ENCODE results near the gene DUSP22.

DUSP22 gene

DNA sequence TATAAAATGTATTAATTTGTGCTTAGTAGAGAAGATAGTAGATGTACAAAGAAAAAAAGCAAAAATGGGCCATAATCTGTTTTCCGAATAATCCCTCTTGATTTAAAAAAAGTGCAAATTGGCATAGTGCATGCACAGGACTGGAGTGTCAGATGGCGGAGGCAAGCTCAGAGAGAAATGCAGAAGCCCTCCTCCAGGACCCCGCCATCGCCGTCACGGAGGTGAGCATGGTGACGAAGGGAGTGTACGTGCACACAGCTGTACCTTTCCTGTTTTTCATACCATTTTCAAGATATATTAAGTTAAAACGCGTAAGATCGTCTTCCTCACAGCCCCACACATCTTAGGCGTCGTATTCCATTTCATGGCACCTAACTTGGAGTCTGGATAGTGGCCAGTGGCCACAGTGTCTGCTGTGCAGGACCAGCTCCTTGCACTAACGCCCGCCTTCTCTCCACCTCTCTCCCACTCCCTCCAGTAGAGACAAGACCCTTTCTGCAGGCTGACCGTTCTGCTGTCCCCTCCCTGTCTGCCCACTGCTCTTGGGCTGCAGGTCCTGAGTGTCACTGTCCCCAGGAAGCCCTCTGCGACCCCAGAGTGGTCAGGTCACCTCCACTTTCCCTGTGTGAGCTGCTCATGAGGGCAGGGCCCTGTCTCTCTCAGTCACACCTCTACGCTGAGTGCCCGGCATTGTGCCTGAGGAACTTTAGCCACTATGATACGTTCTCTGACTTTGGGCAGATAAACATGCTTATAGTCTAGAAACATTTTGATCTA is 9.8 kb downstream of the DUSP22 start:
- ATAC-seq, result no peak
- no peak for TF ChIP-seq ZNF565 (CRISPR knock-in tag; conservative IDR thresholded peaks at IDR 0.05; ENCODE audit: low read depth)
- no peak for TF ChIP-seq ARNTL (CRISPR knock-in tag; IDR thresholded peaks at IDR 0.05; ENCODE audit: borderline replicate concordance, low read depth)
- TF ChIP-seq, protein P1, sequence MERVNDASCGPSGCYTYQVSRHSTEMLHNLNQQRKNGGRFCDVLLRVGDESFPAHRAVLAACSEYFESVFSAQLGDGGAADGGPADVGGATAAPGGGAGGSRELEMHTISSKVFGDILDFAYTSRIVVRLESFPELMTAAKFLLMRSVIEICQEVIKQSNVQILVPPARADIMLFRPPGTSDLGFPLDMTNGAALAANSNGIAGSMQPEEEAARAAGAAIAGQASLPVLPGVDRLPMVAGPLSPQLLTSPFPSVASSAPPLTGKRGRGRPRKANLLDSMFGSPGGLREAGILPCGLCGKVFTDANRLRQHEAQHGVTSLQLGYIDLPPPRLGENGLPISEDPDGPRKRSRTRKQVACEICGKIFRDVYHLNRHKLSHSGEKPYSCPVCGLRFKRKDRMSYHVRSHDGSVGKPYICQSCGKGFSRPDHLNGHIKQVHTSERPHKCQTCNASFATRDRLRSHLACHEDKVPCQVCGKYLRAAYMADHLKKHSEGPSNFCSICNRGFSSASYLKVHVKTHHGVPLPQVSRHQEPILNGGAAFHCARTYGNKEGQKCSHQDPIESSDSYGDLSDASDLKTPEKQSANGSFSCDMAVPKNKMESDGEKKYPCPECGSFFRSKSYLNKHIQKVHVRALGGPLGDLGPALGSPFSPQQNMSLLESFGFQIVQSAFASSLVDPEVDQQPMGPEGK (CRISPR knock-in tag; IDR thresholded peaks at IDR 0.05; ENCODE audit: borderline replicate concordance), result no peak
- TF ChIP-seq, protein P2, sequence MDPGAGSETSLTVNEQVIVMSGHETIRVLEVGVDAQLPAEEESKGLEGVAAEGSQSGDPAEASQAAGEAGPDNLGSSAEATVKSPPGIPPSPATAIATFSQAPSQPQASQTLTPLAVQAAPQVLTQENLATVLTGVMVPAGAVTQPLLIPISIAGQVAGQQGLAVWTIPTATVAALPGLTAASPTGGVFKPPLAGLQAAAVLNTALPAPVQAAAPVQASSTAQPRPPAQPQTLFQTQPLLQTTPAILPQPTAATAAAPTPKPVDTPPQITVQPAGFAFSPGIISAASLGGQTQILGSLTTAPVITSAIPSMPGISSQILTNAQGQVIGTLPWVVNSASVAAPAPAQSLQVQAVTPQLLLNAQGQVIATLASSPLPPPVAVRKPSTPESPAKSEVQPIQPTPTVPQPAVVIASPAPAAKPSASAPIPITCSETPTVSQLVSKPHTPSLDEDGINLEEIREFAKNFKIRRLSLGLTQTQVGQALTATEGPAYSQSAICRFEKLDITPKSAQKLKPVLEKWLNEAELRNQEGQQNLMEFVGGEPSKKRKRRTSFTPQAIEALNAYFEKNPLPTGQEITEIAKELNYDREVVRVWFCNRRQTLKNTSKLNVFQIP (CRISPR knock-in tag; IDR thresholded peaks at IDR 0.05; ENCODE audit: borderline replicate concordance, low read depth), result no peak
- TF ChIP-seq RARB (CRISPR knock-in tag; IDR thresholded peaks at IDR 0.05), result no peak
- no peak for TF ChIP-seq SNAI2 (CRISPR knock-in tag; IDR thresholded peaks at IDR 0.05)
- no peak for TF ChIP-seq ESRRG (CRISPR knock-in tag; IDR thresholded peaks at IDR 0.05)

DNA sequence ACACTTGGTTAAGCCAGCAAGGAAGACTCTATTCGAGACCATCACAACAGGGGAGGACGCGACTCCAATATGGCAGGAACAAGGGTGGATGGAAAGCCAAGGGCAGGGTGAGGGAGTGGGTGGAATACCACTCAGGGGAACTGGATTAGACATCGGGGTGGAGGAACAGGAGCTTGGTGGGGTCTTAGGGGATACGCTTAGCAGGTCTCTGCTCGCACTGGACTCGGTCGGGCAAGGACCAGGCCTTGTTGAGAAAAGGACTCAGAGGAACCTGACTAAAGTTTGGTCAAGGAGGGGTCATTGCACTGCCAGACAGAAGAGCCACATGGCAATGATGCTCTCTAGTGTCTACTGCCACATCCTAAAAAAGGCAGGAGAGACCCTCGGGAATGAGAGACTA is 10.5 kb downstream of the DUSP22 start:
- ATAC-seq, result no peak
- TF ChIP-seq OSR1 (CRISPR knock-in tag; IDR thresholded peaks at IDR 0.05), result no peak
- TF ChIP-seq, protein P1 (CRISPR knock-in tag; IDR thresholded peaks at IDR 0.05; ENCODE audit: borderline replicate concordance), result no peak
- TF ChIP-seq ZC3H10 (CRISPR knock-in tag; IDR thresholded peaks at IDR 0.05), result no peak
- no peak for TF ChIP-seq PPARA (CRISPR knock-in tag; IDR thresholded peaks at IDR 0.05; ENCODE audit: borderline replicate concordance)
- TF ChIP-seq SNAI2 (CRISPR knock-in tag; IDR thresholded peaks at IDR 0.05), result no peak
- TF ChIP-seq, protein P3, sequence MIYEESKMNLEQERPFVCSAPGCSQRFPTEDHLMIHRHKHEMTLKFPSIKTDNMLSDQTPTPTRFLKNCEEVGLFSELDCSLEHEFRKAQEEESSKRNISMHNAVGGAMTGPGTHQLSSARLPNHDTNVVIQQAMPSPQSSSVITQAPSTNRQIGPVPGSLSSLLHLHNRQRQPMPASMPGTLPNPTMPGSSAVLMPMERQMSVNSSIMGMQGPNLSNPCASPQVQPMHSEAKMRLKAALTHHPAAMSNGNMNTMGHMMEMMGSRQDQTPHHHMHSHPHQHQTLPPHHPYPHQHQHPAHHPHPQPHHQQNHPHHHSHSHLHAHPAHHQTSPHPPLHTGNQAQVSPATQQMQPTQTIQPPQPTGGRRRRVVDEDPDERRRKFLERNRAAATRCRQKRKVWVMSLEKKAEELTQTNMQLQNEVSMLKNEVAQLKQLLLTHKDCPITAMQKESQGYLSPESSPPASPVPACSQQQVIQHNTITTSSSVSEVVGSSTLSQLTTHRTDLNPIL (CRISPR knock-in tag; IDR thresholded peaks at IDR 0.05; ENCODE audit: low read depth), result no peak
- TF ChIP-seq ARNTL (CRISPR knock-in tag; IDR thresholded peaks at IDR 0.05; ENCODE audit: borderline replicate concordance, low read depth), result no peak
- TF ChIP-seq ZNF8 (CRISPR knock-in tag; IDR thresholded peaks at IDR 0.05), result no peak
- TF ChIP-seq ZFP30 (CRISPR knock-in tag; IDR thresholded peaks at IDR 0.05), result no peak
- TF ChIP-seq, protein P2 (CRISPR knock-in tag; IDR thresholded peaks at IDR 0.05; ENCODE audit: borderline replicate concordance, low read depth), result no peak
- TF ChIP-seq, protein P4, sequence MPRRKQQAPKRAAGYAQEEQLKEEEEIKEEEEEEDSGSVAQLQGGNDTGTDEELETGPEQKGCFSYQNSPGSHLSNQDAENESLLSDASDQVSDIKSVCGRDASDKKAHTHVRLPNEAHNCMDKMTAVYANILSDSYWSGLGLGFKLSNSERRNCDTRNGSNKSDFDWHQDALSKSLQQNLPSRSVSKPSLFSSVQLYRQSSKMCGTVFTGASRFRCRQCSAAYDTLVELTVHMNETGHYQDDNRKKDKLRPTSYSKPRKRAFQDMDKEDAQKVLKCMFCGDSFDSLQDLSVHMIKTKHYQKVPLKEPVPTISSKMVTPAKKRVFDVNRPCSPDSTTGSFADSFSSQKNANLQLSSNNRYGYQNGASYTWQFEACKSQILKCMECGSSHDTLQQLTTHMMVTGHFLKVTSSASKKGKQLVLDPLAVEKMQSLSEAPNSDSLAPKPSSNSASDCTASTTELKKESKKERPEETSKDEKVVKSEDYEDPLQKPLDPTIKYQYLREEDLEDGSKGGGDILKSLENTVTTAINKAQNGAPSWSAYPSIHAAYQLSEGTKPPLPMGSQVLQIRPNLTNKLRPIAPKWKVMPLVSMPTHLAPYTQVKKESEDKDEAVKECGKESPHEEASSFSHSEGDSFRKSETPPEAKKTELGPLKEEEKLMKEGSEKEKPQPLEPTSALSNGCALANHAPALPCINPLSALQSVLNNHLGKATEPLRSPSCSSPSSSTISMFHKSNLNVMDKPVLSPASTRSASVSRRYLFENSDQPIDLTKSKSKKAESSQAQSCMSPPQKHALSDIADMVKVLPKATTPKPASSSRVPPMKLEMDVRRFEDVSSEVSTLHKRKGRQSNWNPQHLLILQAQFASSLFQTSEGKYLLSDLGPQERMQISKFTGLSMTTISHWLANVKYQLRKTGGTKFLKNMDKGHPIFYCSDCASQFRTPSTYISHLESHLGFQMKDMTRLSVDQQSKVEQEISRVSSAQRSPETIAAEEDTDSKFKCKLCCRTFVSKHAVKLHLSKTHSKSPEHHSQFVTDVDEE (CRISPR knock-in tag; IDR thresholded peaks at IDR 0.05), result no peak
- TF ChIP-seq ESRRG (CRISPR knock-in tag; IDR thresholded peaks at IDR 0.05), result no peak
- TF ChIP-seq GLIS3 (CRISPR knock-in tag; IDR thresholded peaks at IDR 0.05), result no peak
- TF ChIP-seq CSDC2 (CRISPR knock-in tag; IDR thresholded peaks at IDR 0.05), result no peak
- TF ChIP-seq ZNF70 (CRISPR knock-in tag; IDR thresholded peaks at IDR 0.05), result no peak
